Epithelial cell of proximal tubule (primary cell): Measurements from ENCODE around the gene PSMB4. TPM values are rescaled to one million over a fixed set of nuclear protein-coding genes. Genes with fewer than 3 reads are reported as not detected.
"Not testable (repeated sequence)": the region's sequence is repeated elsewhere in the genome, so short reads cannot be mapped to it uniquely, and the experiment has no call there.

Experiments used
- DNase-seq: peaks from one replicate; pipeline ENCODE4 v3.0.0-alpha.2; 2011; ENCODE audit warnings: low read depth
- H3K4me3 ChIP-seq: 2 replicates; pipeline ENCODE4 v1.5.1; 2011; ENCODE audit warnings: low read depth, mild to moderate bottlenecking, low read length
- CTCF ChIP-seq: conservative IDR thresholded peaks from 2 replicates; pipeline ENCODE4 v1.5.1; 2012; ENCODE audit warnings: low read depth, mild to moderate bottlenecking, low read length
- total RNA-seq: library from RNA; depleted of rRNA; stranded (reverse); fragments of >200 nt; gene quantifications from 2 replicates; pipeline ENCODE4 v1.2.3, GENCODE V29; 2015

PSMB4 gene
- 348 and 446 TPM in 2 replicates for total RNA-seq

- peak; percentile 77 for DNase-seq
- TF ChIP-seq CTCF: peak; percentile 42
- peak within 1 kb of the TSS; percentile 79 for H3K4me3 ChIP-seq
These were observed at the start of gene PSMB4 for GRCh38 chr1:151399324-151400171. TSS of gene PSMB4 (plus strand) at chr1:151399573. CDS start at chr1:151399588, 15 bp downstream.

- H3K4me3 ChIP-seq, DNase-seq: not testable (repeated sequence)
These were observed 49.0 kb upstream of the PSMB4 start for GRCh38 chr1:151350323-151350722.

- no peak for TF ChIP-seq CTCF
- DNase-seq: no peak
- no peak overlapping the region for H3K4me3 ChIP-seq
These were observed 47.2 kb upstream of the PSMB4 start for GRCh38 chr1:151352021-151352718.

- no peak for TF ChIP-seq CTCF
- no peak for DNase-seq
- no peak overlapping the region for H3K4me3 ChIP-seq
These were observed 42.7 kb upstream of the PSMB4 start for GRCh38 chr1:151356696-151357095.

- DNase-seq: no peak
- no peak overlapping the region for H3K4me3 ChIP-seq
- TF ChIP-seq CTCF: no peak
These were observed 37.5 kb upstream of the PSMB4 start for GRCh38 chr1:151361883-151362282.

- TF ChIP-seq CTCF: no peak
- H3K4me3 ChIP-seq: no peak overlapping the region
- DNase-seq: no peak
These were observed 36.8 kb upstream of the PSMB4 start for GRCh38 chr1:151362308-151363155.

GRCh38 chr1:151364996-151365395, 34.4 kb upstream of the PSMB4 start:
- H3K4me3 ChIP-seq: no peak overlapping the region
- no peak for TF ChIP-seq CTCF
- no peak for DNase-seq
